Suprapubic skin (tissue), 4 donors: ENCODE data around the gene FRMD3. TPM values are rescaled to one million over a fixed set of nuclear protein-coding genes. Genes with fewer than 3 reads are reported as not detected.

ENCODE experiments used
- DNase-seq, 2 donors: peaks; one replicate each; pipeline ENCODE4 v3.0.0-alpha.2; 2019; ENCODE audit warnings: low spot score in 2 of 2
- H3K27ac ChIP-seq: fragments of 200-600 bp; sonication (generic); one replicate; pipeline ENCODE4 v1.5.1; 2019
- H3K27me3 ChIP-seq: fragments of 200-600 bp; sonication (generic); one replicate; pipeline ENCODE4 v1.5.1; 2019
- H3K36me3 ChIP-seq: fragments of 200-600 bp; sonication (generic); one replicate; pipeline ENCODE4 v1.5.1; 2019
- H3K4me1 ChIP-seq: fragments of 200-600 bp; sonication (generic); one replicate; pipeline ENCODE4 v1.5.1; 2019
- H3K4me3 ChIP-seq: fragments of 200-600 bp; sonication (generic); one replicate; pipeline ENCODE4 v1.5.1; 2019; ENCODE audit warnings: mild to moderate bottlenecking
- H3K9me3 ChIP-seq: fragments of 200-600 bp; sonication (generic); one replicate; pipeline ENCODE4 v1.5.1; 2019
- CTCF ChIP-seq, 2 donors: fragments of 200-600 bp in 1 of 2; fragments of 450-650 bp in 1 of 2; sonication (generic) in 1 of 2; IDR thresholded peaks; one replicate each; pipeline ENCODE4 v1.5.1; 2016 to 2019; ENCODE audit warnings: antibody characterized with exemption in 2 of 2, mild to moderate bottlenecking in 1 of 2, moderate library complexity in 1 of 2
- EP300 ChIP-seq: sonication (generic); formaldehyde crosslinking; IDR thresholded peaks from one replicate; pipeline ENCODE4 v1.6.1; 2017; ENCODE audit warnings: antibody characterized with exemption
- POLR2A ChIP-seq, 2 donors: fragments of 450-650 bp; IDR thresholded peaks; one replicate each; pipeline ENCODE4 v1.6.1; 2017; ENCODE audit warnings: antibody characterized with exemption in 2 of 2, mild to moderate bottlenecking in 2 of 2, moderate library complexity in 2 of 2
- POLR2AphosphoS5 ChIP-seq, 3 donors: sonication (generic); formaldehyde crosslinking; IDR thresholded peaks; one replicate each; pipeline ENCODE4 v1.6.1; 2017; ENCODE audit warnings: antibody characterized with exemption in 3 of 3
- WGBS: methylation state at CpG from one replicate; pipeline ENCODE4 v1.1.5; 2018; 5-methylcytosine and 5-hydroxymethylcytosine counted together
- total RNA-seq, 4 donors: library from RNA; depleted of rRNA; stranded (reverse); fragments of >200 nt; gene quantifications; one replicate each; pipeline ENCODE4 v1.1.0, GENCODE V29; 2016

Gene FRMD3
- total RNA-seq, 4 donors from 2014 or later, result 2.8 to 7.0 (median 5.2) TPM

- TF ChIP-seq EP300 (no peak), CTCF (IDR thresholded peaks at IDR 0.05) (no peak), POLR2A (IDR thresholded peaks at IDR 0.05) (no peak), POLR2AphosphoS5 (IDR thresholded peaks at IDR 0.05) (no peak)
- Histone ChIP-seq H3K27ac (no peak overlapping the region), H3K4me3 (no peak overlapping the region), H3K27me3 (no peaks in the 10 kb centered on the region), H3K36me3 (no peaks in the 10 kb centered on the region), H3K9me3 (no peaks in the 10 kb centered on the region), H3K4me1 (no peaks in the 10 kb centered on the region)
- WGBS, result 68% methylated on average over 2 of the region's 2 CpGs
- DNase-seq, result no peak
Observed at GRCh38 chr9:83401328-83401900, 136.8 kb downstream of the FRMD3 start.

GRCh38 chr9:83396813-83397212, 141.4 kb downstream of the FRMD3 start:
- Histone ChIP-seq H3K4me1 (no peaks in the 10 kb centered on the region), H3K36me3 (no peaks in the 10 kb centered on the region), H3K9me3 (no peaks in the 10 kb centered on the region), H3K27ac (no peak overlapping the region), H3K4me3 (no peak overlapping the region), H3K27me3 (no peaks in the 10 kb centered on the region)
- WGBS, result 98% methylated on average over 4 of the region's 4 CpGs
- no peak for DNase-seq
- no peak for TF ChIP-seq POLR2AphosphoS5 (IDR thresholded peaks at IDR 0.05)
- no peak for TF ChIP-seq EP300
- TF ChIP-seq CTCF (IDR thresholded peaks at IDR 0.05), result no peak
- no peak for TF ChIP-seq POLR2A (IDR thresholded peaks at IDR 0.05)

GRCh38 chr9:83396342-83396741, 141.9 kb downstream of the FRMD3 start:
- Histone ChIP-seq H3K9me3 (no peaks in the 10 kb centered on the region), H3K4me1 (no peaks in the 10 kb centered on the region), H3K36me3 (no peaks in the 10 kb centered on the region), H3K27ac (no peak overlapping the region), H3K27me3 (no peaks in the 10 kb centered on the region), H3K4me3 (no peak overlapping the region)
- TF ChIP-seq EP300, result no peak
- TF ChIP-seq POLR2A (IDR thresholded peaks at IDR 0.05), result no peak
- DNase-seq, result no peak
- 94% methylated on average over 6 of the region's 6 CpGs for WGBS

- Histone ChIP-seq H3K36me3 (no peaks in the 10 kb centered on the region), H3K27me3 (no peaks in the 10 kb centered on the region), H3K27ac (no peak overlapping the region), H3K4me1 (no peaks in the 10 kb centered on the region), H3K9me3 (no peaks in the 10 kb centered on the region), H3K4me3 (no peak overlapping the region)
- DNase-seq, result no peak
- WGBS, result 84% methylated on average over 4 of the region's 4 CpGs
- TF ChIP-seq POLR2AphosphoS5 (IDR thresholded peaks at IDR 0.05) (no peak), POLR2A (IDR thresholded peaks at IDR 0.05) (no peak), CTCF (IDR thresholded peaks at IDR 0.05) (no peak), EP300 (no peak)
Observed at GRCh38 chr9:83392228-83392627, 146.0 kb downstream of the FRMD3 start.

- DNase-seq, result no peak
- no peak overlapping the region for H3K4me3 ChIP-seq
- 67% methylated on average over 1 of the region's 1 CpG for WGBS
- no peak overlapping the region for H3K27ac ChIP-seq
- H3K9me3 ChIP-seq, result no peaks in the 10 kb centered on the region
- no peaks in the 10 kb centered on the region for H3K4me1 ChIP-seq
- TF ChIP-seq POLR2AphosphoS5 (IDR thresholded peaks at IDR 0.05) (no peak), POLR2A (IDR thresholded peaks at IDR 0.05) (no peak), CTCF (IDR thresholded peaks at IDR 0.05) (no peak), EP300 (no peak)
- H3K27me3 ChIP-seq, result no peaks in the 10 kb centered on the region
- H3K36me3 ChIP-seq, result no peaks in the 10 kb centered on the region
Observed at GRCh38 chr9:83388346-83388745, 149.9 kb downstream of the FRMD3 start.
